Endothelial cell of umbilical vein (primary cell): ENCODE data around the gene RPS6KB1. TPM values are rescaled to one million over a fixed set of nuclear protein-coding genes. Genes with fewer than 3 reads are reported as not detected.
"Not testable (repeated sequence)": the region's sequence is repeated elsewhere in the genome, so short reads cannot be mapped to it uniquely, and the experiment has no call there.

Experiments
- BruUV-seq: library from RNA; stranded (reverse); fragments of 400-500 nt; replicated peaks from 2 replicates; lab custom pipeline; 2021; lab: Mats Ljungman, UMichigan
- CTCF ChIA-PET: fragments of 300-600, 350-600 bp; sonication (Branson Sonifier 250); formaldehyde crosslinking; loops from one replicate; lab custom pipeline; 2021; ENCODE audit warnings: antibody characterized with exemption, inconsistent platforms; lab: Charles Lee
- POLR2A ChIA-PET: fragments of 300-600, 350-600 bp; sonication (Branson Sonifier 250); formaldehyde crosslinking; loops from one replicate; lab custom pipeline; 2021; ENCODE audit warnings: antibody characterized with exemption, inconsistent platforms; lab: Charles Lee
- DNase-seq: peaks from one replicate; pipeline ENCODE4 v3.0.0-alpha.2; 2011; ENCODE audit warnings: low read depth, low spot score
- FAIRE-seq: peaks from 2 replicates; lab custom pipeline; 2011; peaks lifted over from hg19 to GRCh38; lab: Jason Lieb, UNC
- H2AFZ ChIP-seq: 2 replicates; pipeline ENCODE4 v1.6.0; 2012; ENCODE audit warnings: low read depth, low read length, control low read depth, inconsistent platforms
- H3K27ac ChIP-seq: 2 replicates; pipeline ENCODE4 v1.5.1; 2011; ENCODE audit warnings: low read depth, mild to moderate bottlenecking, control low read depth, low read length, moderate library complexity; ENCODE audit not compliant: insufficient read depth
- H3K27me3 ChIP-seq, 2 experiments: 2 replicates each; pipeline versions ENCODE4 v1.6.0 to v1.6.1; 2011; ENCODE audit warnings: low read length in 2 of 2, mixed read lengths in 1 of 2; ENCODE audit not compliant: control insufficient read depth in 2 of 2, insufficient read depth in 2 of 2
- H3K36me3 ChIP-seq, 2 experiments: 2 replicates in 1 of 2; 3 replicates in 1 of 2; pipeline ENCODE4 v1.5.1; 2011; ENCODE audit warnings: low read length in 2 of 2, mild to moderate bottlenecking in 1 of 2, moderate library complexity in 1 of 2; ENCODE audit not compliant: control insufficient read depth in 2 of 2, insufficient read depth in 2 of 2; ENCODE audit errors: extremely low read depth in 1 of 2
- H3K4me1 ChIP-seq: 3 replicates; pipeline ENCODE4 v1.5.1; 2011; ENCODE audit warnings: mild to moderate bottlenecking, low read length; ENCODE audit not compliant: control insufficient read depth, insufficient read depth; ENCODE audit errors: extremely low read depth
- H3K4me2 ChIP-seq: 2 replicates; pipeline ENCODE4 v1.6.1; 2011; ENCODE audit warnings: low read length, control low read depth, mixed read lengths; ENCODE audit not compliant: insufficient read depth
- H3K4me3 ChIP-seq, 3 experiments: fragments of 200-600 bp in 1 of 3; sonication (generic), shearing (Covaris generic) in 1 of 3; replicated peaks in 1 of 3; 2 replicates each; pipeline ENCODE4 v1.5.1; 2011 to 2016; ENCODE audit warnings: control low read depth in 3 of 3, low read length in 3 of 3, mild to moderate bottlenecking in 2 of 3, inconsistent platforms in 1 of 3, low read depth in 1 of 3, moderate library complexity in 1 of 3; ENCODE audit not compliant: insufficient read depth in 1 of 3
- H3K79me2 ChIP-seq: 2 replicates; pipeline ENCODE4 v1.6.0; 2012; ENCODE audit warnings: low read length, inconsistent platforms; ENCODE audit not compliant: control insufficient read depth, insufficient read depth
- H3K9ac ChIP-seq: replicated peaks from 2 replicates; pipeline ENCODE3; 2011; ENCODE audit warnings: low read length, control low read depth; ENCODE audit not compliant: insufficient read depth; ENCODE audit errors: extremely low read depth
- H3K9me1 ChIP-seq: replicated peaks from 3 replicates; pipeline ENCODE4 v1.6.0; 2011; ENCODE audit warnings: mild to moderate bottlenecking, low read length; ENCODE audit not compliant: control insufficient read depth, insufficient read depth; ENCODE audit errors: extremely low read depth
- H3K9me3 ChIP-seq: replicated peaks from 2 replicates; pipeline ENCODE4 v1.5.1; 2012; ENCODE audit warnings: low read length, inconsistent platforms; ENCODE audit not compliant: control insufficient read depth, insufficient read depth
- H4K20me1 ChIP-seq: replicated peaks from 2 replicates; pipeline ENCODE3; 2011; ENCODE audit warnings: mild to moderate bottlenecking, low read length; ENCODE audit not compliant: control insufficient read depth, insufficient read depth; ENCODE audit errors: extremely low read depth
- CTCF ChIP-seq, 2 donors: IDR thresholded peaks; 1 replicate in 1 of 2; 2 replicates in 1 of 2; pipeline ENCODE4 v1.5.1; 2011; ENCODE audit warnings: low read length in 2 of 2, mild to moderate bottlenecking in 2 of 2, moderate library complexity in 2 of 2, control low read depth in 1 of 2, inconsistent platforms in 1 of 2, low read depth in 1 of 2; ENCODE audit not compliant: insufficient read depth in 1 of 2; ENCODE audit errors: extremely low read depth in 1 of 2
- FOS ChIP-seq: IDR thresholded peaks from 2 replicates; pipeline ENCODE4 v1.6.1; 2011; ENCODE audit warnings: mild to moderate bottlenecking, low read length, moderate library complexity, borderline replicate concordance; ENCODE audit not compliant: insufficient read depth
- GATA2 ChIP-seq: IDR thresholded peaks from 2 replicates; pipeline ENCODE4 v1.7.0; 2011; ENCODE audit warnings: low read depth, mild to moderate bottlenecking, moderate library complexity, mixed read lengths, low read length; ENCODE audit not compliant: insufficient read length, insufficient read depth
- JUN ChIP-seq: IDR thresholded peaks from 2 replicates; pipeline ENCODE4 v1.6.1; 2011; ENCODE audit warnings: borderline replicate concordance, low read depth; ENCODE audit not compliant: insufficient read length, insufficient read depth
- MAX ChIP-seq: IDR thresholded peaks from 2 replicates; pipeline ENCODE4 v1.6.1; 2011; ENCODE audit not compliant: insufficient read depth, insufficient read length
- POLR2A ChIP-seq: IDR thresholded peaks from 2 replicates; pipeline ENCODE4 v1.6.1; 2012; ENCODE audit warnings: low read depth, mild to moderate bottlenecking, control low read depth, low read length
- POLR2AphosphoS5 ChIP-seq: IDR thresholded peaks from 2 replicates; pipeline ENCODE4 v1.6.1; 2012; ENCODE audit warnings: low read depth, mild to moderate bottlenecking, control low read depth, low read length, moderate library complexity; ENCODE audit not compliant: insufficient read depth
- dilution Hi-C: fragments of 300-500 bp; cut with MboI; formaldehyde crosslinking; loops from one replicate; pipeline ENCODE4 v1.15.0; 2019; ENCODE audit warnings: low sequenced_read_pairs; ENCODE audit not compliant: extremely low pct_ligation_motif_present
- intact Hi-C: fragments of 100-400 bp; cut with micrococcal nuclease; formaldehyde crosslinking; loops from one replicate; pipeline ENCODE4 v1.10.0; 2022
- polyA plus RNA-seq, 4 experiments: library from polyadenylated mRNA; depleted of rRNA in 3 of 4; stranded (reverse) in 3 of 4; unstranded in 1 of 4; fragments of >200 nt; gene quantifications; 2 replicates each; pipeline versions ENCODE4 v1.2.1 to v1.2.3, GENCODE V29; 2011 to 2012; ENCODE audit warnings: missing spikeins in 1 of 4
- total RNA-seq: library from RNA; stranded (reverse); gene quantifications from 2 replicates; pipeline ENCODE4 v1.2.3, GENCODE V29; 2021

RPS6KB1 gene
- total and polyA plus RNA-seq, 2 donors (not counting 3 experiments of a cell fraction or from before 2014, with no cell fraction given): 5.4 to 45.7 TPM

DNA sequence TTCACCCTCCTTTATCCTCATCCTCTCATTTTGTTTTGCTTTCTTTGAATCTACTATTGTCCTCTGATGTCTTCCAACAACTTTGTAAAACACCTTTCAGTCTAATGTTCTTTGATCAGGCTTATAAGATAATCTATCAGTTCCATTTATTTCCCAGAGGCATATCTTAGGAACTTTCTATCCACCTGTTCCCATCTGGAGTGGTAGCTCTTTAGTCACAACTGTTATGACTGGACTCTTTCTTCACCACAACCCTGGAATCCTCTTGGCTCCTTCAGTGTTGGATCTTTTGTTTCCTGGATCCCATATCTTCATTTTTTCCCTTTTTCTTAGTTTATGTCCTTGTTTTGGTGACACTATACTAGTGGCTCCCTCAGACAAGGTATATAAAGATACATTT is 23.5 kb downstream of the RPS6KB1 start:
- H3K9ac ChIP-seq: no peak overlapping the region
- dilution Hi-C loops (no loop called here), intact Hi-C loops (loop anchor here (10.0 kb wide), 1 partner anchor 118 kb away; no protein-coding TSS in a partner anchor)
- CTCF ChIA-PET: interaction anchor here (0.6 to 4.4 kb wide), 2 partner anchors 120 to 263 kb away, joined by 3 to 86 read pairs; no protein-coding TSS in a partner anchor
- FAIRE-seq (no peak), DNase-seq (no peak)
- POLR2A ChIA-PET: no interaction called here
- no peaks in the 10 kb centered on the region for H3K4me1 ChIP-seq
- no peaks in the 10 kb centered on the region for H4K20me1 ChIP-seq
- no peaks in the 10 kb centered on the region for H3K9me1 ChIP-seq
- H2AFZ ChIP-seq: no peak overlapping the region
- TF ChIP-seq POLR2AphosphoS5 (no peak), GATA2 (no peak), CTCF (IDR thresholded peaks at IDR 0.05; ENCODE audit: extremely low read depth in 1 of 2, insufficient read depth in 1 of 2, low read depth in 1 of 2, low read length in 2 of 2) (no peak), MAX (no peak), POLR2A (no peak), JUN (no peak), FOS (no peak)
- H3K27me3 ChIP-seq: no peaks in the 10 kb centered on the region
- no peaks in the 10 kb centered on the region for H3K79me2 ChIP-seq
- BruUV-seq: no TSS peak
- no peak overlapping the region for H3K27ac ChIP-seq
- no peak overlapping the region for H3K4me2 ChIP-seq
- no peaks in the 10 kb centered on the region for H3K9me3 ChIP-seq
- no peak overlapping the region for H3K4me3 ChIP-seq
- peaks cover 2 to 5% of the 10 kb centered on the region in 2 experiments for H3K36me3 ChIP-seq

- dilution Hi-C loops, H3K27ac ChIP-seq, FAIRE-seq, BruUV-seq, H3K36me3 ChIP-seq, H2AFZ ChIP-seq, H3K9me3 ChIP-seq, H3K79me2 ChIP-seq, POLR2A ChIA-PET, DNase-seq, H3K9me1 ChIP-seq, H3K4me1 ChIP-seq, H4K20me1 ChIP-seq, H3K27me3 ChIP-seq, intact Hi-C loops, H3K9ac ChIP-seq, H3K4me3 ChIP-seq, H3K4me2 ChIP-seq: not testable (repeated sequence)
- CTCF ChIA-PET: interaction anchor here (1.0 kb wide), 1 partner anchor 116 kb away, joined by 3 read pairs; no protein-coding TSS in a partner anchor
Observed at GRCh38 chr17:59920637-59921036, 27.7 kb downstream of the RPS6KB1 start.

DNA sequence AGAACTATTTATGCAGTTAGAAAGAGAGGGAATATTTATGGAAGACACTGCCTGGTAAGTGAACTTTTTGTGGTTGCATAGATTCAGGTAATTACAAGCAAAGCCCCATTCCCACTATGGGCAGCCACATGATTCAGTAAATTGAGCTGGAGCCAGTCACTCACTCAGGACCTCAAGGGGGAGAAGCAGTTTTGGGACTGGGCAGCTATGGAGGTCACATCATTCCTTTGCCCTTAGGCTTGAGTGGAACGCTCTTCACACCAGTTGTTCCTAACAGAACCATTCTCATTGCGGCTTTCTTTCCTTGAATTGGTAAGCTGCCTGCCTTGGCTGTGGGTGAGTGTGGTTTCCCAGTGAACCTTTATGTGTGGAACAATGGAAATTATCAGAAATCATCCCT is 37.2 kb downstream of the RPS6KB1 start:
- dilution Hi-C loops, H3K9me3 ChIP-seq, H3K36me3 ChIP-seq, H3K4me3 ChIP-seq, H3K27ac ChIP-seq, DNase-seq, intact Hi-C loops, H3K79me2 ChIP-seq, CTCF ChIA-PET, POLR2A ChIA-PET, BruUV-seq, H4K20me1 ChIP-seq, H3K4me2 ChIP-seq, H2AFZ ChIP-seq, H3K9me1 ChIP-seq, H3K9ac ChIP-seq, H3K4me1 ChIP-seq, FAIRE-seq, H3K27me3 ChIP-seq: not testable (repeated sequence)
